Upper lobe of right lung (tissue), 1 donor: Measurements from ENCODE around the gene TAOK3. TPM values are rescaled to one million over a fixed set of nuclear protein-coding genes. Genes with fewer than 3 reads are reported as not detected.
A peak's percentile ranks its signal among the peaks of the same experiment; 100 is the strongest.
"Not testable (repeated sequence)": the region's sequence is repeated elsewhere in the genome, so short reads cannot be mapped to it uniquely, and the experiment has no call there.

ENCODE experiments used
- ATAC-seq: fragments of 200-7000 bp; cut with Tn5 transposase; one replicate; pipeline ENCODE4 v1.9.1; 2020; ENCODE audit warnings: mild to moderate bottlenecking, moderate library complexity
- DNase-seq: peaks from one replicate; pipeline ENCODE4 v3.0.0-alpha.2; 2020
- H3K27ac ChIP-seq: fragments of 200-600 bp; one replicate; pipeline ENCODE4 v1.8.0; 2022
- H3K27me3 ChIP-seq: fragments of 200-600 bp; one replicate; pipeline ENCODE4 v1.8.0; 2022; ENCODE audit warnings: mild to moderate bottlenecking
- H3K36me3 ChIP-seq: fragments of 200-600 bp; one replicate; pipeline ENCODE4 v1.8.0; 2022
- H3K4me1 ChIP-seq: fragments of 200-600 bp; one replicate; pipeline ENCODE4 v1.8.0; 2022
- H3K4me3 ChIP-seq: fragments of 200-600 bp; one replicate; pipeline ENCODE4 v1.8.0; 2022; ENCODE audit warnings: mild to moderate bottlenecking
- H3K9me3 ChIP-seq: fragments of 200-600 bp; one replicate; pipeline ENCODE4 v1.8.0; 2022
- intact Hi-C: fragments of 100-400 bp; cut with DNase I; formaldehyde crosslinking; loops from one replicate; pipeline ENCODE4 v1.11.0; 2022
- total RNA-seq: library from RNA; stranded (reverse); fragmentation: NEBNext Ultra II Directional; extraction: Animal tissue kit (Norgen Biotek cat#: 25700); gene quantifications from one replicate; pipeline ENCODE4 v1.2.1, GENCODE V29; 2021
- TF ChIP-seq, protein P1 (sequence below): fragments of 200-600 bp; IDR thresholded peaks from one replicate; pipeline ENCODE4 v1.8.0; 2022; ENCODE audit warnings: antibody characterized with exemption
- donor health status: DM: no; HTN: yes; CAD: no; lungs with severe emphysema.

Gene TAOK3
- total RNA-seq, 1 donor from 2014 or later = 64.1 TPM

DNA sequence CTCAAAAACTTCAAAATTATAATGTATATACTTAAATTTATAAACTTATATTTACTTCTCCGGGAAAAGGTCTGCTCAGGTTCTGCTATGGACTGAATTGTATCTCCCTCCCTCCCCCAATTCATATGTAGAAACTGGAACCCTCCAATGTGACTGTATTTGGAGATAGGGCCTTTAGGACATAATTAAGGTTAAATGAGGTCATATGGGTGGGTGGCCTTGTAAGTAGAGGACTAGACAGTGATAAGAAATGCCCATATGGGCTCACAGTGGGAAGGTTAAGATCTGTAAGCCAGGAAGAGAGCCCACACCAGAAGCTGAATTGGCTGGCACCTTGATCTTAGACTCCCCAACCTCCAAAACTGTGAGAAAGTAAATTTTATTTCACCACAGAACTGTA lies 84.5 kb downstream of the TAOK3 start:
- peaks cover 6% of the 10 kb centered on the region for H3K36me3 ChIP-seq
- no peak for ATAC-seq
- H3K9me3 ChIP-seq = no peaks in the 10 kb centered on the region
- DNase-seq = no peak
- no peak overlapping the region for H3K4me3 ChIP-seq
- TF ChIP-seq, protein P1, sequence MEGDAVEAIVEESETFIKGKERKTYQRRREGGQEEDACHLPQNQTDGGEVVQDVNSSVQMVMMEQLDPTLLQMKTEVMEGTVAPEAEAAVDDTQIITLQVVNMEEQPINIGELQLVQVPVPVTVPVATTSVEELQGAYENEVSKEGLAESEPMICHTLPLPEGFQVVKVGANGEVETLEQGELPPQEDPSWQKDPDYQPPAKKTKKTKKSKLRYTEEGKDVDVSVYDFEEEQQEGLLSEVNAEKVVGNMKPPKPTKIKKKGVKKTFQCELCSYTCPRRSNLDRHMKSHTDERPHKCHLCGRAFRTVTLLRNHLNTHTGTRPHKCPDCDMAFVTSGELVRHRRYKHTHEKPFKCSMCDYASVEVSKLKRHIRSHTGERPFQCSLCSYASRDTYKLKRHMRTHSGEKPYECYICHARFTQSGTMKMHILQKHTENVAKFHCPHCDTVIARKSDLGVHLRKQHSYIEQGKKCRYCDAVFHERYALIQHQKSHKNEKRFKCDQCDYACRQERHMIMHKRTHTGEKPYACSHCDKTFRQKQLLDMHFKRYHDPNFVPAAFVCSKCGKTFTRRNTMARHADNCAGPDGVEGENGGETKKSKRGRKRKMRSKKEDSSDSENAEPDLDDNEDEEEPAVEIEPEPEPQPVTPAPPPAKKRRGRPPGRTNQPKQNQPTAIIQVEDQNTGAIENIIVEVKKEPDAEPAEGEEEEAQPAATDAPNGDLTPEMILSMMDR = no peak
- H3K27ac ChIP-seq = no peak overlapping the region
- no peaks in the 10 kb centered on the region for H3K4me1 ChIP-seq
- intact Hi-C loops = no loop called here
- no peaks in the 10 kb centered on the region for H3K27me3 ChIP-seq

- intact Hi-C loops = no loop called here
- TF ChIP-seq, protein P1 = no peak
- no peaks in the 10 kb centered on the region for H3K4me1 ChIP-seq
- H3K27ac ChIP-seq = no peak overlapping the region
- ATAC-seq (no peak), DNase-seq (no peak)
- H3K36me3 ChIP-seq = peaks cover 1% of the 10 kb centered on the region
- no peaks in the 10 kb centered on the region for H3K27me3 ChIP-seq
- H3K9me3 ChIP-seq = no peaks in the 10 kb centered on the region
- H3K4me3 ChIP-seq = no peak overlapping the region
These were observed 85.0 kb downstream of the TAOK3 start for GRCh38 chr12:118287728-118288127.

GRCh38 chr12:118282767-118283166 lies 89.9 kb downstream of the TAOK3 start:
- Histone ChIP-seq H3K9me3 (no peaks in the 10 kb centered on the region), H3K4me1 (no peaks in the 10 kb centered on the region), H3K4me3 (no peak overlapping the region), H3K36me3 (no peaks in the 10 kb centered on the region), H3K27me3 (no peaks in the 10 kb centered on the region), H3K27ac (no peak overlapping the region)
- DNase-seq (no peak), ATAC-seq (no peak)
- intact Hi-C loops = no loop called here
- TF ChIP-seq, protein P1 = no peak

DNA sequence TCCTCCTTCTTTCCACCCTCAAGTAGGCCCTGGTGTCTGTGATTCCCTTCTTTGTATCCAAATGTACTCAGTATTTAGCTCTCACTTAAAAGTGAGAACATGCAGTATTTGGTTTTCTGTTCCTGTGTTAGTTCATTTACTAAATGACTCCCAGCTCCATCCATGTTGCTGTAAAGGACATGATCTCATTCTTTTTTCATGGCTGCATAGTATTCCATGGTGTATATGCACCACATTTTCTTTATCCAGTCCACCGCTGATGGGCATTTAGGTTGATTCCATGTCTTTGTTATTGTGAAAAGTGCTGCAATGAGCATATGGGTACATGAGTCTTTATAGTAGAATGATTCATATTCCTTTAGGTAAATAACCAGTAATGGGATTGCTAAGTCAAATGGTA lies 94.4 kb downstream of the TAOK3 start:
- H3K9me3 ChIP-seq, H3K27me3 ChIP-seq, H3K36me3 ChIP-seq, H3K4me1 ChIP-seq, DNase-seq, intact Hi-C loops, H3K27ac ChIP-seq, ATAC-seq, H3K4me3 ChIP-seq: not testable (repeated sequence)

- H3K36me3 ChIP-seq = no peaks in the 10 kb centered on the region
- H3K27ac ChIP-seq = no peak overlapping the region
- no peaks in the 10 kb centered on the region for H3K4me1 ChIP-seq
- no peaks in the 10 kb centered on the region for H3K27me3 ChIP-seq
- intact Hi-C loops = no loop called here
- no peak for DNase-seq
- no peak for ATAC-seq
- no peak overlapping the region for H3K4me3 ChIP-seq
- TF ChIP-seq, protein P1 = no peak
- H3K9me3 ChIP-seq = no peaks in the 10 kb centered on the region
These were observed 98.6 kb downstream of the TAOK3 start for GRCh38 chr12:118274066-118274465.

GRCh38 chr12:118271770-118272417 lies 100.8 kb downstream of the TAOK3 start:
- Histone ChIP-seq H3K36me3 (no peaks in the 10 kb centered on the region), H3K27me3 (no peaks in the 10 kb centered on the region), H3K4me3 (no peak overlapping the region), H3K9me3 (no peaks in the 10 kb centered on the region), H3K27ac (no peak overlapping the region), H3K4me1 (no peaks in the 10 kb centered on the region)
- peak; percentile 84 for ATAC-seq
- TF ChIP-seq, protein P1 = no peak
- intact Hi-C loops = no loop called here
- DNase-seq = no peak
